Natural killer cell (primary cell): ENCODE data around the gene FYN. TPM values are rescaled to one million over a fixed set of nuclear protein-coding genes. Genes with fewer than 3 reads are reported as not detected.

Source experiments
- ATAC-seq, 3 donors: fragments of 150-1000 bp in 2 of 3; fragments of 200-7000 bp in 1 of 3; cut with Tn5 transposase; 1 replicate in 1 of 3; 2 replicates in 2 of 3; pipeline ENCODE4 v1.10.0; 2021; ENCODE audit warnings: mild to moderate bottlenecking in 2 of 3, moderate library complexity in 2 of 3
- DNase-seq, 2 donors: peaks; one replicate each; pipeline versions ENCODE4 v3.0.0 to v3.0.0-alpha.2; 2013 to 2021; ENCODE audit warnings: mixed read lengths in 1 of 2
- H3K27ac ChIP-seq: one replicate; pipeline ENCODE4 v1.5.1; 2013; ENCODE audit warnings: mild to moderate bottlenecking, low read length
- H3K27me3 ChIP-seq: one replicate; pipeline ENCODE4 v1.6.1; 2013; ENCODE audit warnings: low read length; ENCODE audit not compliant: control insufficient read depth, insufficient read depth
- H3K36me3 ChIP-seq: one replicate; pipeline ENCODE4 v1.6.1; 2013; ENCODE audit warnings: low read length; ENCODE audit not compliant: control insufficient read depth, insufficient read depth
- H3K4me1 ChIP-seq: one replicate; pipeline ENCODE4 v1.6.1; 2013; ENCODE audit warnings: low read length; ENCODE audit not compliant: control insufficient read depth, insufficient read depth
- H3K4me3 ChIP-seq: one replicate; pipeline ENCODE4 v1.5.1; 2013; ENCODE audit warnings: low read length
- H3K9me3 ChIP-seq: one replicate; pipeline ENCODE4 v1.6.1; 2013; ENCODE audit warnings: low read length; ENCODE audit not compliant: control insufficient read depth, insufficient read depth
- H3K27ac Mint-ChIP-seq, 2 donors: one replicate each; pipeline ENCODE4 v1.8.0; 2022; ENCODE audit warnings: mild to moderate bottlenecking in 2 of 2, mixed read lengths in 2 of 2, moderate library complexity in 1 of 2
- H3K27me3 Mint-ChIP-seq, 2 donors: one replicate each; pipeline ENCODE4 v1.8.0; 2022; ENCODE audit warnings: low read depth in 2 of 2, mixed read lengths in 2 of 2
- H3K36me3 Mint-ChIP-seq: one replicate; pipeline ENCODE4 v1.8.0; 2022; ENCODE audit warnings: mixed read lengths
- H3K4me1 Mint-ChIP-seq, 2 donors: one replicate each; pipeline ENCODE4 v1.8.0; 2022; ENCODE audit warnings: mixed read lengths in 2 of 2
- H3K4me3 Mint-ChIP-seq: one replicate; pipeline ENCODE4 v1.8.0; 2022; ENCODE audit warnings: mild to moderate bottlenecking, moderate library complexity, mixed read lengths
- H3K9me3 Mint-ChIP-seq, 2 donors: one replicate each; pipeline ENCODE4 v1.8.0; 2022; ENCODE audit warnings: mixed read lengths in 2 of 2
- WGBS: methylation state at CpG from one replicate; pipeline ENCODE4 v1.1.7; 2013; ENCODE audit warnings: missing lambda C conversion rate; ENCODE audit not compliant: insufficient coverage; 5-methylcytosine and 5-hydroxymethylcytosine counted together
- intact Hi-C: fragments of 100-400 bp; cut with micrococcal nuclease; formaldehyde crosslinking; loops from one replicate; pipeline ENCODE4 v1.14.2; 2022
- total RNA-seq, 4 donors: library from RNA; stranded (reverse); fragments of 120-200 nt in 1 of 4; gene quantifications; one replicate each; pipeline versions ENCODE4 v1.2.3 to v1.2.4, GENCODE V29; 2013 to 2022
- TF ChIP-seq, protein P1 (sequence below): fragments of 200-600 bp; IDR thresholded peaks from one replicate; pipeline ENCODE4 v1.8.0; 2022; ENCODE audit warnings: antibody characterized with exemption

FYN gene
- total RNA-seq, 3 donors from 2014 or later (not counting 1 experiment from before 2014, with no cell fraction given), result 616 to 757 (median 713) TPM

DNA sequence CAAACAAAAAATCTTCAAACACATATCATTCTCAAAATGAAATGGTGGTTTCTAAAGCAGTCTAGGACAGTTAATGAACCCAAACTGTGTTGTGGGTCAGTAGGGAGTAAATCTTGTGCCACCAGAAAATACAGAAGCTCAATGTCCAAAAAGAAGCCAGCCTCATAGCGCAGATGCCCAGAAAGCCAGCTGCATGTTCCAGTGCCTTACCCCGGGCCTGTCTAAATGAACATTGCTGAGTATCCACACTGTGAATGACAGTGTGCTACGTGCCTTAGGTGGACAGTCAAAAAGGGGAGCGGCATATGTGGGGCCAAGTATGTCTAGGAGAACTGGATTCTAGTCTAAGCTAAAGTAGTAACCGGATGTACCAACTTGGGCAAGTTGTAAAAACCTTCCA lies 10.9 kb downstream of the FYN start:
- peak overlapping the region; percentile 56 for H3K4me3 Mint-ChIP-seq
- WGBS, result 98% methylated on average over 5 of the region's 5 CpGs
- Histone ChIP-seq H3K27ac (no peak overlapping the region), H3K4me3 (no peak overlapping the region), H3K4me1 (peaks cover 66% of the 10 kb centered on the region), H3K36me3 (peaks cover 3% of the 10 kb centered on the region), H3K9me3 (no peaks in the 10 kb centered on the region), H3K27me3 (no peaks in the 10 kb centered on the region)
- H3K27me3 Mint-ChIP-seq, result no peaks in the 10 kb centered on the region
- H3K4me1 Mint-ChIP-seq, result peaks cover 96 to 97% of the 10 kb centered on the region in 2 donors
- peak overlapping the region; percentile 17 to 75 for H3K27ac Mint-ChIP-seq
- H3K9me3 Mint-ChIP-seq, result no peaks in the 10 kb centered on the region
- H3K36me3 Mint-ChIP-seq, result no peaks in the 10 kb centered on the region
- ATAC-seq (no peak), DNase-seq (no peak)
- intact Hi-C loops, result no loop called here
- TF ChIP-seq, protein P1, sequence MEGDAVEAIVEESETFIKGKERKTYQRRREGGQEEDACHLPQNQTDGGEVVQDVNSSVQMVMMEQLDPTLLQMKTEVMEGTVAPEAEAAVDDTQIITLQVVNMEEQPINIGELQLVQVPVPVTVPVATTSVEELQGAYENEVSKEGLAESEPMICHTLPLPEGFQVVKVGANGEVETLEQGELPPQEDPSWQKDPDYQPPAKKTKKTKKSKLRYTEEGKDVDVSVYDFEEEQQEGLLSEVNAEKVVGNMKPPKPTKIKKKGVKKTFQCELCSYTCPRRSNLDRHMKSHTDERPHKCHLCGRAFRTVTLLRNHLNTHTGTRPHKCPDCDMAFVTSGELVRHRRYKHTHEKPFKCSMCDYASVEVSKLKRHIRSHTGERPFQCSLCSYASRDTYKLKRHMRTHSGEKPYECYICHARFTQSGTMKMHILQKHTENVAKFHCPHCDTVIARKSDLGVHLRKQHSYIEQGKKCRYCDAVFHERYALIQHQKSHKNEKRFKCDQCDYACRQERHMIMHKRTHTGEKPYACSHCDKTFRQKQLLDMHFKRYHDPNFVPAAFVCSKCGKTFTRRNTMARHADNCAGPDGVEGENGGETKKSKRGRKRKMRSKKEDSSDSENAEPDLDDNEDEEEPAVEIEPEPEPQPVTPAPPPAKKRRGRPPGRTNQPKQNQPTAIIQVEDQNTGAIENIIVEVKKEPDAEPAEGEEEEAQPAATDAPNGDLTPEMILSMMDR, result no peak

- intact Hi-C loops, result no loop called here
- H3K4me3 Mint-ChIP-seq, result peak overlapping the region; percentile 60
- H3K4me1 Mint-ChIP-seq, result peaks cover 96 to 97% of the 10 kb centered on the region in 2 donors
- TF ChIP-seq, protein P1, result no peak
- Histone ChIP-seq H3K27ac (no peak overlapping the region), H3K36me3 (peaks cover 3% of the 10 kb centered on the region), H3K4me1 (peaks cover 60% of the 10 kb centered on the region), H3K27me3 (no peaks in the 10 kb centered on the region), H3K9me3 (no peaks in the 10 kb centered on the region), H3K4me3 (no peak overlapping the region)
- H3K27me3 Mint-ChIP-seq, result no peaks in the 10 kb centered on the region
- H3K36me3 Mint-ChIP-seq, result no peaks in the 10 kb centered on the region
- H3K27ac Mint-ChIP-seq, result peak overlapping the region; percentile 40 to 75
- no peak for DNase-seq
- ATAC-seq, result no peak
- H3K9me3 Mint-ChIP-seq, result no peaks in the 10 kb centered on the region
- 83% methylated on average over 7 of the region's 7 CpGs for WGBS
These were observed 11.8 kb downstream of the FYN start for GRCh38 chr6:111861431-111861885.

GRCh38 chr6:111858347-111858746 lies 14.9 kb downstream of the FYN start:
- TF ChIP-seq, protein P1, result no peak
- Mint-ChIP-seq H3K27me3 (no peaks in the 10 kb centered on the region), H3K36me3 (no peaks in the 10 kb centered on the region), H3K4me1 (peaks cover 91 to 96% of the 10 kb centered on the region in 2 donors), H3K4me3 (peak overlapping the region; percentile 52), H3K9me3 (no peaks in the 10 kb centered on the region), H3K27ac (peak overlapping the region; percentile 40 to 75)
- DNase-seq (no peak), ATAC-seq (no peak)
- intact Hi-C loops, result no loop called here
- Histone ChIP-seq H3K27me3 (no peaks in the 10 kb centered on the region), H3K9me3 (no peaks in the 10 kb centered on the region), H3K4me3 (no peak overlapping the region), H3K36me3 (peaks cover 4% of the 10 kb centered on the region), H3K27ac (no peak overlapping the region), H3K4me1 (peaks cover 48% of the 10 kb centered on the region)
- WGBS, result 60% methylated on average over 3 of the region's 3 CpGs
